HG03571 (cell line): ENCODE results near the gene HUS1B.
"Not testable (repeated sequence)": the region's sequence is repeated elsewhere in the genome, so short reads cannot be mapped to it uniquely, and the experiment has no call there.

Experiments used
- ATAC-seq: cut with Tn5 transposase; IDR thresholded peaks from one replicate; pipeline ENCODE4 v1.9.1; 2021; ENCODE audit not compliant: unreplicated experiment

The HUS1B gene

GRCh38 chr6:679282-679681, 22.4 kb upstream of the HUS1B start:
- ATAC-seq = no peak

DNA sequence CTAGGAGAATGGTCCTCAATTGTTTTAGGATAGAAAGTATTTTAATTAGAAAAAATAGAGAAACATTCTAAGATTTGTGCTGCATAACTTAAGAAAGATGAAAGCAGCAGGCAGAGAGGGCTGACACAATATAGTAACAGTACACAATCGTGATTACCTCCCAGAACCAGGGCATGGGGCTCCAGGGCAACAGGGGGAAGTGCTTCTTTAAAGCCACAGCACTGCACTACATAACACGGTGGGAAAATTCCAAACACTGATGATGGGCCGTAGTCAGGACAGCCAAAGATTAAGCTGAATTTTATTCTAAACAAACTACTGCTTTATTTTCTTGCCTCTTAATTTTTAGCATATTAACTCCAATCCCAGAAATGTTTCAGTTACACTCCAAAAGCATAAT, 21.6 kb upstream of the HUS1B start:
- no peak for ATAC-seq

DNA sequence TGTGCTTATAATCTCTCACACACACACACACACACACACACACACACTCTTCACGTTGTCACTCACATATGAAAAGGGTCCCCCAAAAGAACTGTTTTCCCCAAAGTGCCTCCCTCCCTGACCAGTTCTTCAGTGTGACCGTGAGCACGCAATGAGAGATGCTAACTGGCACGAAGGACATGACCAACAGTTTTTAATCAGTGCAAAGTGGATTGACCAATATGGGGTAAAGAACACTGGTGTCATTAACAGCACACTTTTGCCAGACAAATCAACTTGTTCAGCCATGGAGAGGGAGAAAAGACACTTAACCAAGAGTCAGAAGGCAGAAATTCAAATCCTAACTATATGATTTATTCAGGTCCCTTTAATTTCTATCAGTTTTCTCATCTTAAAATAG, 21.0 kb upstream of the HUS1B start:
- ATAC-seq = no peak

- no peak for ATAC-seq
These were observed 18.1 kb upstream of the HUS1B start for GRCh38 chr6:674956-675355.

- ATAC-seq = no peak
These were observed 17.5 kb upstream of the HUS1B start for GRCh38 chr6:674406-674805.

DNA sequence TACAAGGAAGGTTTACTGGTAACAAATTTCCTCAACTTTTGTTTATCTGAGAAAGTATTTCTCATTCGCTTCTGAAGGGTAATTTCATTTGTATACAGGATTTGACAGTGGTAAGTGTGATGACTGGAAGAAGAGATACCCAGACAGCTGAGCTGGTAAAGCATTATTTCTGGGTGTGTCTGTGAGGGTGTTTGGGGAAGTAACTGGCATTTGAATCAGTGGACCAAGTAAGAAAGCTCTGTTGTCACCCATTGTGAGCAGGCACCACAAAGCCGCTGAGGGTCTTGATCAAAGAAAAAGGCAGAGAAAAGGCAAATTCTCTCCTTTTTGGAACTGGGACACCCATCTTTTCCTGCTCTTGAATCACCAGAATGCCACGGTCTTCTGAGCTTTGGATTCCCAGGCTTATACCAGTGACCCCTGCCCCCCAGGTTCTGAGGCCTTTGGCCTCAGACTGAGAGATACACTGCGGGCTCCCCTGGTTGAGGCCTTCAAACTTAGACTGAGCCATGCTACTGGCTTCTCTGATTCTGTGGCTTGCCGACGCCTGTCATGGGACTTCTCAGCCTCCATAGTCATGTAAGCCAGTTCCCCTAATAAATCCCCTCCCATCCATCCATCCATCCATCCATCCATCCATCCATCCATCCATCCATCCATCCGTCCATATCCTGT, 10.5 kb upstream of the HUS1B start:
- ATAC-seq = no peak

DNA sequence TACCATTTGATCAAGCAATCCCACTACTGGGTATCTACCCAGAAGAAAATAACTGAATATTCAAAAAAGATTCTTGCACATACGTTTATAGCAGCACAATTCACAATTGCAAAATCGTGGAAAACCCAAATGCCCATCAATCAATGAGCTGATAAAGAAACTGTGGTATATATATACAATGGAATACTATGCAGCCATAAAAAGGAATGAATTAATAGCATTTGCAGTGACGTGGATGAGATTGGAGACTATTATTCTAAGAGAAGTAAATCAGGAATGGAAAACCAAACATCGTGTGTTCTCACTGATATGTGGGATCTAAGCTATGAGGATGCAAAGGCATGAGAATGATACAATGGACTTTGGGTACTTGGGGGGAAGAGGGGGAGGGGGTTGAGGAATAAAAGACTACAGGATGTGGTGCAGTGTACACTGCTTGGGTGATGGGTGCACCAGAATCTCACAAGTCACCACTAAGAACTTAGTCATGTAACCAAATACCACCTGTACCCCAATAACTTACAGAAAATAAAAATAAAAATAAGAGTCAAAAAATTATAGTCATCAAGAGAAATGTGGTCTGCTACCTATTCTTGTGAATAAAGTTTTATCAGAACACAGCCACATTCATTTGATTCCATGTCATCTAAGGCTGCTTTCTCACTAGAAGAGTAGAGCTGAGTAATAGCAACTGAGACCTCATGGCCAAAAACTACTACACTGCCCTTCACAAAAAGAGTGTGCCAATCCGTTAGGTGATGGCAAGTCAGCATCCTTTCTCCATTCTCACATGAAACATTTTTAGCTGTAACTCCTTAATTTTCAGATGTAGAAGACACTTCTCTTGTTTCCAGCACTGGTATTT, 8.7 kb upstream of the HUS1B start:
- no peak for ATAC-seq

DNA sequence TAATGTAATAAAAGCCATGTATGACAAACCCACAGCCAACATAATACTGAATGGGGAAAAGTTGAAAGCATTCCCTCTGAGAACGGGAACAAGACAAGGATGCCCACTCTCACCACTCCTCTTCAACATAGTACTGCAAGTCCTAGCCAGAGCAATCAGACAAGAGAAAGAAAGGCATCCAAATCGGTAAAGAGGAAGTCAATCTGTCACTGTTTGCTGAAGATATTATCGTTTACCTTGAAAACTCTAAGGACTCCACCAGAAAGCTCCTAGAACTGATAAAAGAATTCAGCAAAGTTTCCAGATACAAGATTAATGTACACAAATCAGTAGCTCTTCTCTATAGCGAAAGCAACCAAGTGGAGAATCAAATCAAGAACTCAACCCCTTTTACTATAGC, 6.9 kb upstream of the HUS1B start:
- not testable (repeated sequence) for ATAC-seq

- ATAC-seq = no peak
These were observed 3.0 kb upstream of the HUS1B start for GRCh38 chr6:659716-660581.

DNA sequence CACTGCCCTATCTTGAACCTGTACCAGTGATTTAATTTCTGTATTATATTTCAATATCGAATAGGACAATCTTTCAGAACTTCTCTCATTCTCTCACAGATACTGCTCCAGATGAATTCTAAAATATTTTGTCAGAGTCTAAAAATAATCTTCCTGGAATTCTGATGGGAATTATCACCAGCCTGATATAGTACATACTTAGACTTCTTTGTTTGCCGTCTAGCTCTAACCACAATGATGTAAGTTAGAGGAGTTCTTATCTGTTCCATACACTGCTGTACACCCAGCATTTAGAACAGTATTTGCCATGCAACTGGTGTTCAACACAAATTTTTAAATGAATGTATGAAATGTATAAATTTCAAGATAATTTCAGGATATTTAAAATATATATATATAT, 1.3 kb upstream of the HUS1B start:
- no peak for ATAC-seq

GRCh38 chr6:657743-658142, 843 bp upstream of the HUS1B start:
- ATAC-seq = no peak

DNA sequence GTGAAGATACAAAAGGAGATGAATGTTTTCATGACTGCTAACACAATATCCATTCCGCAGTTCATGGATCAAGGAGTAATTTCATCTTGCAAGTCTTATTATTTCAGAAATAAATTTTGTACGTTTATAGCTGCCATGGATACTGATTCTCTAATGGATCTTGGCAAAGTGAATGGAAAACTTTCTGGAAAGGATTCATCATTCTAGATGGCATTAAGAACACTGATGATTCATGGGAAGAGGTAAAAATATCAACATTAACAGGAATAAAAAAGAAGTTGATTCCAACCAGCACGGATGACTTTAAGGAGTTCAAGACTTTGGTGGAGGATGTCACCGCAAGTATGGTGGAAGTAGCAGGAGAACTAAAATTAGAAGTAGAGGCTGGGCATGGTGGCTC, 2.8 kb downstream of the HUS1B start:
- no peak for ATAC-seq

DNA sequence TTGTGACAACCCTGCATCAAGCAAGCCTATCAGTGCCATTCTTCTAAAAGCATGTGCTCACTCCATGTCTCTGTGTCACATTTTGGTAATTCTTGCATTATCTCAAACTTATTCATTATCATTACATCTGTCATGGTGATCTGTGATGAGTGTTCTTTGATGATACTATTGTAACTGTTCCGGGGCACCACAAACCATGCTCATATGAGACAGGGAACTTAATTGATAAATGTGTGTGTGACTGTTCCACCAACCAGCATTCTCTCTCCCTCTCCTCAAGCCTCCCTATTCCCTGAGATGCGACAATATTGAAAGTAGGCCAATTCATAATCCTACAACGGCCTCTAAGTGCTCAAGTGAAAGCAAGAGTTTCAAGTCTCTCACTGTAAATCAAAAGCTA, 4.0 kb downstream of the HUS1B start:
- ATAC-seq = no peak

- no peak for ATAC-seq
These were observed 6.8 kb downstream of the HUS1B start for GRCh38 chr6:650098-650497.

- no peak for ATAC-seq
These were observed 14.1 kb downstream of the HUS1B start for GRCh38 chr6:642805-643204.

DNA sequence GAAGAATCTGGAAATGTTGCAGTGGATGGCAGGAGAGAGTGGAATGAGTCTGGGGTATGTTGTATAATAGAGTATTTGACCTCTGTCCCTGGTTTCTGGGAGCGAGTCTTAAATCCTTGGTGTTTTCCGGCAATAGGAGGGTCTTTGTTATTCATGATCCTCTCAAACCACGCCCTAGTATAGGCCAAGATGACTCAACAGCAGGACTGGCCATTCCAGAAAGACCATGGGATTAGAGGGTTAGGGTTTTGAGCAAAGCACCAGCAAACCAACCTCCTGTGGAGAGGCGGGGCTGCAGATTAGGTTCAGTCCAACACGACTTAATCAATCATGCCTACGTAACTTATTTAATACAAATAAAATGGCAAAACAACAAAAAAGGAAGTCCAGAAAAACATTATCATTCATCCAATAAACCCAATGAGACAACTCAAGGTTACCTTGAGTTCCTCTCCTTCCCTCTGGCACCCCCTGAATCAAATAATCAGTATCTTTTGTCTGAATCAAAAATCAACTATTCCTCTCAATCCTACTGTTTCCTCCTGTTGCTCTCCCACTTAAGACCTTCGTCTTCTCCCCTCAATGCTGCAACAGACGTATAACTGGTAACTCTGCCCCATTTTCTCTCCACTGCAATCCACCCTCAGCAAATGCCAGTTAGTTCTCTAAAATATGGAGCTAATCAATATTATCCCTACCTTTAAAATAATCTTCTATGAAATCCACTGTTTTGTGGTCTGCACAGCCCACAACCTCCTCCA, 15.5 kb downstream of the HUS1B start:
- ATAC-seq = no peak

DNA sequence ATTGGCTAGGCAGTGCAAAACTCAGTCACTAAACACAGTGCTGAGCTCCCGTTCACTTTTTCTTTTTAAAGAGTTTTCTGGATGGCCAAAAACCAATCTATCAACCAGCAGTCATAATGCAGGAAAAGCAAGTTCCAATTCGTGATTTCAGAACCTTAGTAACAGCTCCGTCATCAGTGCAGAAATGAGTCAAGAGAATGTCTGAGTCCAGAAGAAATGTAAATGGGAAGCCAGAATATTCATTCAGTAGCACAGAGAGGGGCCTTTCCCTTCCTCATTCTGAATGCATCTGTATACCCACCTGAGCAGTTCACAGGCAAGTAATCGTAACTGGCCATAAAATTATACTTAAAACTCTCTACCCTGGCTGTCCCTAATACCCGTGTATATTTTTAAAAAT, 20.4 kb downstream of the HUS1B start:
- ATAC-seq = peak; percentile 64

- ATAC-seq = no peak
These were observed 21.7 kb downstream of the HUS1B start for GRCh38 chr6:635233-635632.

- no peak for ATAC-seq
These were observed 23.3 kb downstream of the HUS1B start for GRCh38 chr6:633611-634010.

GRCh38 chr6:628766-629165, 28.1 kb downstream of the HUS1B start:
- ATAC-seq = no peak

DNA sequence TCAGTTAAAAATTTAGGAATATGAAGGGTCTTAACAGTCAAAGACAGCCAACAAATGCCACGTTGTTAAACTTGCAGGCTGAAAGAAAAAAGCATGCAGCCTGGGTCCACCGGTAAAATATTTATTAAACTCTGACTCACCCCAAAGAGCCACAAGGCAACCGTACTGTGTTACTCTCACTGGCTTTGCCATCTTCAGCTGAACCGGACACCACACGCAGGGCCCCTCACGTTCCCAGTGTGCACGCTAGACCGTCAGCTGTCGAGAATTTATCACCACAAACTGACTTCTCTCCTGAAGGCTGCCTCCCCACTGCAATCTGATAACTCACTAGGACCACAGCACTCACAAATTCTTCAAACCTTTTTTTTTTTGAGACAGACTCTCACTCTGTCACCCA, 30.7 kb downstream of the HUS1B start:
- no peak for ATAC-seq
